ENCODE measurements around the gene MBD3L3. TPM values are rescaled to one million over a fixed set of nuclear protein-coding genes. Genes with fewer than 3 reads are reported as not detected.

The MBD3L3 gene
- total and polyA plus RNA-seq, 9 of the 15 experiments (the other 6 are each of a cell fraction or from before 2014, with no cell fraction given): not detected

DNA sequence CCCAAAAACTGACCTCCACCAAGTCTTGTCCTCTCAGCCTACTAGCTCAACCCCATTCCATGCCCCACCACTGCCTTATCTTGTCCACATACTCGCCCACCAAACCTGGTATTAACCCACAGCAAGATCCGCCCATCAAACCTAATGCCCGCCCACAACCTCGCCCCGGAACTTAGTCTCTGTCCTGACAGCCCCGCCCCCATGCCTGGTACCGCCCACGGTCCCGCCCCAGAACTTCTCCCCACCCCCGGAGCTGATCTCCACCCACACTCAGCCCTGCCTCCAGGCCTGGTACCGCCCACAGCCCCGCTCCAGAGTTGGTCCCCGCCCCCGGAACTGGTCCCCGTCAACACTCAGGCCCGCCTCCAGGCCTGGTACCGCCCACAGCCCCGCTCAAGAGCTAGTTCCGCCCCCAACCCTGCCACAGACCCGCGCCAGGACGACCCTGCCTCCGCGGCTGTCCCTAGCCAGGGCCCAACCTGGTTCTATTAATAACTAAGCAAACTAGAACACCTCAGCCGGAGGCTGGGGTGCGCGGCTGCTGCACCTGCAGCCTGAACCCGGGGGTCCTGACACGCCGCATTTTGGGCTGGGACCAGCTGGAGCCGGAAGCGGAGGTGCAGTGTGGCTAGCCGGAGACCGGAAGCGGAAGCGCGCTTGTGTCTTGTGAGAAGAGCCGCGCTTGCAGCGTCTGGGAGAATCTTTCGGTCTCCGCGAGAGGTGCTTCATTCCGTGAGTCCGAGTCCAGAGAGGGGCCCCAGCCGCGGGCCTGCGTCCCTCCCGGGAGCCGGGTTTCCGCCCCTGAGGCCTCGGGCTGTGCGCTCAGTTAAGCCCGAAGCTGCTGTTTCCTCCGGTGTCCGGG lies 10.8 kb upstream of the MBD3L3 start, which contains the start of gene ZNF557 (continued):
- TF ChIP-seq, protein P1, sequence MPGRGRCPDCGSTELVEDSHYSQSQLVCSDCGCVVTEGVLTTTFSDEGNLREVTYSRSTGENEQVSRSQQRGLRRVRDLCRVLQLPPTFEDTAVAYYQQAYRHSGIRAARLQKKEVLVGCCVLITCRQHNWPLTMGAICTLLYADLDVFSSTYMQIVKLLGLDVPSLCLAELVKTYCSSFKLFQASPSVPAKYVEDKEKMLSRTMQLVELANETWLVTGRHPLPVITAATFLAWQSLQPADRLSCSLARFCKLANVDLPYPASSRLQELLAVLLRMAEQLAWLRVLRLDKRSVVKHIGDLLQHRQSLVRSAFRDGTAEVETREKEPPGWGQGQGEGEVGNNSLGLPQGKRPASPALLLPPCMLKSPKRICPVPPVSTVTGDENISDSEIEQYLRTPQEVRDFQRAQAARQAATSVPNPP (IDR thresholded peaks at IDR 0.05; ENCODE audit: borderline replicate concordance, insufficient read depth, insufficient read length): no peak
- TF ChIP-seq PPARD (CRISPR knock-in tag; IDR thresholded peaks at IDR 0.05) (no peak), HEY1 (CRISPR knock-in tag; IDR thresholded peaks at IDR 0.05; ENCODE audit: borderline replicate concordance) (no peak), SMAD4 (CRISPR knock-in tag; conservative IDR thresholded peaks at IDR 0.05) (0 out of 2 replicates have a peak, but pooled peaks have one; percentile 24), TAF1 (IDR thresholded peaks at IDR 0.05; ENCODE audit: control insufficient read depth, extremely low read depth, insufficient read depth, low read length, severe bottlenecking) (peak; percentile 67), NR2C2 (CRISPR knock-in tag; IDR thresholded peaks at IDR 0.05) (no peak), NR2C2 (tag; IDR thresholded peaks at IDR 0.05) (peak; percentile 87), ILK (tag; IDR thresholded peaks at IDR 0.05; ENCODE audit: borderline replicate concordance, low read depth) (no peak), MEF2A (IDR thresholded peaks at IDR 0.05; ENCODE audit: control insufficient read depth, low read depth, low read length) (0 out of 2 replicates have a peak, but pooled peaks have one; percentile 9), RBM39 (optimal IDR thresholded peaks at IDR 0.05; ENCODE audit: low read depth, low read length) (no peak), NBN (IDR thresholded peaks at IDR 0.05; ENCODE audit: low read depth) (0 out of 2 replicates have a peak, but pooled peaks have one; percentile 46), BRCA1 (IDR thresholded peaks at IDR 0.05) (no peak), BRCA1 (CRISPR knock-in tag; IDR thresholded peaks at IDR 0.05) (no peak), TRIM24 (IDR thresholded peaks at IDR 0.05) (peak in 1 of 2 experiments; percentile 79; a peak in 2 of 4 replicates), DACH1 (IDR thresholded peaks at IDR 0.05; ENCODE audit: partially characterized antibody) (peak; percentile 74), FOXK2 (conservative IDR thresholded peaks at IDR 0.05 in 1 of 2, IDR thresholded peaks at IDR 0.05 in 1 of 2; ENCODE audit: low read depth in 2 of 2) (peak; percentile 79 to 82; a peak in 3 of 4 replicates), ZNF347 (CRISPR knock-in tag; IDR thresholded peaks at IDR 0.05; ENCODE audit: low read depth) (no peak), PHF8 (IDR thresholded peaks at IDR 0.05; ENCODE audit: borderline replicate concordance, low read length) (peak; percentile 87), ETV5 (CRISPR knock-in tag; IDR thresholded peaks at IDR 0.05; ENCODE audit: low read depth) (peak; percentile 71), GTF2F1 (IDR thresholded peaks at IDR 0.05; ENCODE audit: low read depth, low read length) (no peak), POLR2G (IDR thresholded peaks at IDR 0.05; ENCODE audit: low read depth, low read length) (peak; percentile 92), ZNF146 (CRISPR knock-in tag; IDR thresholded peaks at IDR 0.05; ENCODE audit: unreplicated experiment) (no peak), LCOR (CRISPR knock-in tag; IDR thresholded peaks at IDR 0.05) (peak; percentile 76)
- TF ChIP-seq, protein P2, sequence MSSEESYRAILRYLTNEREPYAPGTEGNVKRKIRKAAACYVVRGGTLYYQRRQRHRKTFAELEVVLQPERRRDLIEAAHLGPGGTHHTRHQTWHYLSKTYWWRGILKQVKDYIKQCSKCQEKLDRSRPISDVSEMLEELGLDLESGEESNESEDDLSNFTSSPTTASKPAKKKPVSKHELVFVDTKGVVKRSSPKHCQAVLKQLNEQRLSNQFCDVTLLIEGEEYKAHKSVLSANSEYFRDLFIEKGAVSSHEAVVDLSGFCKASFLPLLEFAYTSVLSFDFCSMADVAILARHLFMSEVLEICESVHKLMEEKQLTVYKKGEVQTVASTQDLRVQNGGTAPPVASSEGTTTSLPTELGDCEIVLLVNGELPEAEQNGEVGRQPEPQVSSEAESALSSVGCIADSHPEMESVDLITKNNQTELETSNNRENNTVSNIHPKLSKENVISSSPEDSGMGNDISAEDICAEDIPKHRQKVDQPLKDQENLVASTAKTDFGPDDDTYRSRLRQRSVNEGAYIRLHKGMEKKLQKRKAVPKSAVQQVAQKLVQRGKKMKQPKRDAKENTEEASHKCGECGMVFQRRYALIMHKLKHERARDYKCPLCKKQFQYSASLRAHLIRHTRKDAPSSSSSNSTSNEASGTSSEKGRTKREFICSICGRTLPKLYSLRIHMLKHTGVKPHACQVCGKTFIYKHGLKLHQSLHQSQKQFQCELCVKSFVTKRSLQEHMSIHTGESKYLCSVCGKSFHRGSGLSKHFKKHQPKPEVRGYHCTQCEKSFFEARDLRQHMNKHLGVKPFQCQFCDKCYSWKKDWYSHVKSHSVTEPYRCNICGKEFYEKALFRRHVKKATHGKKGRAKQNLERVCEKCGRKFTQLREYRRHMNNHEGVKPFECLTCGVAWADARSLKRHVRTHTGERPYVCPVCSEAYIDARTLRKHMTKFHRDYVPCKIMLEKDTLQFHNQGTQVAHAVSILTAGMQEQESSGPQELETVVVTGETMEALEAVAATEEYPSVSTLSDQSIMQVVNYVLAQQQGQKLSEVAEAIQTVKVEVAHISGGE (CRISPR knock-in tag; IDR thresholded peaks at IDR 0.05): peak in 2 of 3 experiments; percentile 77 to 96; a peak in 4 of 6 replicates

Data from K562 (cell line).